ENCODE measurements around the gene LRRC61.
"Not testable (repeated sequence)": the region's sequence is repeated elsewhere in the genome, so short reads cannot be mapped to it uniquely, and the experiment has no call there.

The LRRC61 gene

DNA sequence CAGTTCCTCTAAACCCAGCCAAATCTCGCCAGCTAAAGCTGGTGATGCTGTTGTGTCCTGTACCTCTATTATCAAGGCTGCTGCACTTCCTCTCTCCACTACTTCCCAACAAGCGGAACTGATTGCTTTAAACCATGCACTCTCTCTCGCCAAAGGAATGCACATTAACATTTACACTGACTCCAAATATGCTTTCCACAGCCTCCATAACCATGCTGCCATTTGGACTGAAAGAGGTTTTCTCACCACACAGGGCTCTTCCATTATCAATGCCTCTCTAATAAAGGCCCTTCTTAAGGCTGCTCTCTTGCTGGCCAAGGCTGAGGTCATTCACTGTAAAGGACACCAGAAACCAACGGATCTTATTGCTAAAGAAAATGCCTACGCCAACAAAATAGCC, 11.4 kb upstream of the LRRC61 start:
- H3K4me3 ChIP-seq (replicated peaks; ENCODE audit: low read depth, low read length), result no peak overlapping the region
- no peak for DNase-seq (ENCODE audit: extremely low read depth, low read depth)
- TF ChIP-seq, protein P1, sequence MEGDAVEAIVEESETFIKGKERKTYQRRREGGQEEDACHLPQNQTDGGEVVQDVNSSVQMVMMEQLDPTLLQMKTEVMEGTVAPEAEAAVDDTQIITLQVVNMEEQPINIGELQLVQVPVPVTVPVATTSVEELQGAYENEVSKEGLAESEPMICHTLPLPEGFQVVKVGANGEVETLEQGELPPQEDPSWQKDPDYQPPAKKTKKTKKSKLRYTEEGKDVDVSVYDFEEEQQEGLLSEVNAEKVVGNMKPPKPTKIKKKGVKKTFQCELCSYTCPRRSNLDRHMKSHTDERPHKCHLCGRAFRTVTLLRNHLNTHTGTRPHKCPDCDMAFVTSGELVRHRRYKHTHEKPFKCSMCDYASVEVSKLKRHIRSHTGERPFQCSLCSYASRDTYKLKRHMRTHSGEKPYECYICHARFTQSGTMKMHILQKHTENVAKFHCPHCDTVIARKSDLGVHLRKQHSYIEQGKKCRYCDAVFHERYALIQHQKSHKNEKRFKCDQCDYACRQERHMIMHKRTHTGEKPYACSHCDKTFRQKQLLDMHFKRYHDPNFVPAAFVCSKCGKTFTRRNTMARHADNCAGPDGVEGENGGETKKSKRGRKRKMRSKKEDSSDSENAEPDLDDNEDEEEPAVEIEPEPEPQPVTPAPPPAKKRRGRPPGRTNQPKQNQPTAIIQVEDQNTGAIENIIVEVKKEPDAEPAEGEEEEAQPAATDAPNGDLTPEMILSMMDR (IDR thresholded peaks at IDR 0.05; ENCODE audit: low read depth, low read length, missing control alignments), result no peak

DNA sequence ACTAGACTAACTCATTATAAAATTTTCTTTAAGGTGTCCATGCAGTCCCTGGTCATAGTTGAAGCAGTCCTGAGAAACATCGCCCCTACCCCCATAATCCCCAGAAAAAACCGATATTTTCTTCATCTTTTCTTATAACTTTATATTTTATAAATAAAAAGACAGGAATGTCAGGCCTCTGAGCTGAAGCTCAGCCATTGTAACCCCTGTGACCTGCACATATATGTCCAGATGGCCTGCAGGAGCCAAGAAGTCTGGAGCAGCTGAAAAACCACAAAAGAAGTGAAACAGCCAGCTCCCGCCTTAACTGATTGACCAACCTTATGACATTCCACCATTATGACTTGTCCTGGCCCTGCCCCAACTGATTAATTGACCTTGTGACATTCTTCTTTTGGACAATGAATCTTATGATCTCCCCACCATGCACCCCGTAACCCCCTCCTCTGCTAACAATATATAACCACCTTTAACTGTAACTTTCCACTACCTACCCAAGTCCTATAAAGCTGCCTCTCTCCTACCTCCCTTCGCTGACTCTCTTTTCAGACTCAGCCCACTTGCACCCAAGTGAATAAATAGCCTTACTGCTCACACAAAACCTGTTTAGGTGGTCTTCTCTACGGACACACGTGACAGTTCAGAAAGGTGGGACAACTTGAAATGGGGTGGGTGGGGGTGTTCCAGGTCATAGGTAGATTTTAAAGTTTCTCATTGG, 10.3 kb upstream of the LRRC61 start:
- not testable (repeated sequence) for H3K4me3 ChIP-seq (replicated peaks; ENCODE audit: low read depth, low read length); DNase-seq (ENCODE audit: extremely low read depth, low read depth)

DNA sequence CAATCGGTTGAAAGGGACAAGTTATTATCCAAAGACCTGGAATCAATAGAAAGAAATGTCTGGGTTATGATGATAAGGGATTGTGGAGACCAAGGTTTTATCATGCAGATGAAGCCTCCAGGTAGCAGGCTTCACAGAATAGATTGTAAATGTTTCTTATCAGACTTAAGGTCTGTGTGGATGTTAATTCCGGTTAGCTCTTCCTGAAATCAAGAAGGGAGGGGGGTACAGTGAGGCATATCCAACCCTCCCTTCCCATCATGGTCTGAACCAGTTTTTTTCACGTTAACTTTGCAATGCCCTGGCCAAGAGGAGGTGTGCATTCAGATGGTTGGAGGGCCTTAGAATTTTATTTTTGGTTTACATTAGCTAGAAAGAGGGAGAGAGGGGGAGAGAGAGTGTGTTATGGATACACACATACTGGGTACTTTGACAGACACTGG, 9.8 kb upstream of the LRRC61 start:
- H3K4me3 ChIP-seq (replicated peaks; ENCODE audit: low read depth, low read length), result no peak overlapping the region
- DNase-seq (ENCODE audit: extremely low read depth, low read depth), result no peak
- TF ChIP-seq, protein P1 (IDR thresholded peaks at IDR 0.05; ENCODE audit: low read depth, low read length, missing control alignments), result no peak

DNA sequence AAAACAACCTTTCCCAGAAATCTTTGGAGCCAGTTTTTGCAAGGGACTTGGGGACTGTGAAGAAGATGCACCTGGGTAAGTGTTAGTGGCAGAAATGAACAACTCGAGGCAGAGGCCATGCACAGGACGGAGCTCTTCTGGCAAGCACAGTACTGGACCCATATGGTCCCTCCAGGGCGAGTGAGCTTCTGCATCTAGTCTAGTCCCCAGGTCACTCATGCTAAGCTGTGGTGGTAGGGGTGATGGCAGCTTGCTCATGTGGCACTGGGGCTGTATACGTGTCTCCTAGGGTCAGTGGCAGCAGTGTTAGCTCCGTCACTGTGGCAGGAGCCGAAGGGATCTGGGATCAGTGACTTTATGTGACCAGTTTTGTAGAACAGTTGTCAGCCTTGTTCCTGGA, 9.3 kb upstream of the LRRC61 start:
- TF ChIP-seq, protein P1 (IDR thresholded peaks at IDR 0.05; ENCODE audit: low read depth, low read length, missing control alignments), result no peak
- DNase-seq (ENCODE audit: extremely low read depth, low read depth), result no peak
- no peak overlapping the region for H3K4me3 ChIP-seq (replicated peaks; ENCODE audit: low read depth, low read length)

DNA sequence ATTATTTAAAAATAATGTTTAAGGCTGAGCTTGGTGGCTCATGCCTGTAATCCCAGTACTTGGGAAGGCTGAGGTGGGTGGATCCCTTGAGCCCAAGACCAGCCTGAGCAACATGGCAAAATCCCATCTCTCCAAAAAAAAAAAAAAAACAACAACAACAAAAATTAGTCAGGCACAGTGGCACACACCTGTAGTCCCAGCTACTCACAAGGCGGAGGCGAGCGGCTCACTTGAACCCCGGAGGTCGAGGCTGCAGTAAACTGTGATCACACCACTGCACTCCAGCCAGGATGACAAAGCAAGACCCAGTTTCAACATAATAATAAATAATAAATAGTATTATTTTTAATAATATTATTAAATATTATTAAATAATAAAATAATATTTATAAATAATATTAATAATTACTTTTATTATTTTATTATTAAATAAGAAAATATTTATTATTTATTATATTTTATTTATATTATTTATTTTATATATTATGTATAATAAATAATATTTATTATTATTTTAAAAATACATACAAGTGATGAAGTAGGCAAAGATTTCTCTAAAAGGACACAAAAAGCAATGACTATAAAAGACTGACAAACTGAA, 8.4 kb upstream of the LRRC61 start:
- TF ChIP-seq, protein P1 (IDR thresholded peaks at IDR 0.05; ENCODE audit: low read depth, low read length, missing control alignments), result no peak
- H3K4me3 ChIP-seq (replicated peaks; ENCODE audit: low read depth, low read length), result no peak overlapping the region
- no peak for DNase-seq (ENCODE audit: extremely low read depth, low read depth)

DNA sequence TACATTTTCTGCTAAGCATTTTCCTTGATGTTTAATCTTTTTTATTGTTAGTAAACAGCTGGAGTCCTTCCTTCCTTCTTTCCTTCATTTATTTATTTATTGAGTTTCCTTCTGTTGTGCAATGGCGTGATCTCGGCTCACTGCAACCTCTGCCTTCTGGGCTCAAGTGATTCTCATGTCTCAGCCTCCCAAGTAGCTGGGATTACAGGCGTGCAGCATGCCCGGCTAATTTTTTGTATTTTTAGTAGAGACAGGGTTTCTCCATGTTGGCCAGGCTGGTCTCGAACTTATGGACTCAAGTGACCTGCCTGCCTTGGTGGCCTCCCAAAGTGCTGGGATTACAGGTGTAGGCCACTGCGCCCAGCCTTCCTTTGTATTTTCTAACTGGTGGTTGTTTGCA, 6.2 kb upstream of the LRRC61 start:
- not testable (repeated sequence) for DNase-seq (ENCODE audit: extremely low read depth, low read depth)

DNA sequence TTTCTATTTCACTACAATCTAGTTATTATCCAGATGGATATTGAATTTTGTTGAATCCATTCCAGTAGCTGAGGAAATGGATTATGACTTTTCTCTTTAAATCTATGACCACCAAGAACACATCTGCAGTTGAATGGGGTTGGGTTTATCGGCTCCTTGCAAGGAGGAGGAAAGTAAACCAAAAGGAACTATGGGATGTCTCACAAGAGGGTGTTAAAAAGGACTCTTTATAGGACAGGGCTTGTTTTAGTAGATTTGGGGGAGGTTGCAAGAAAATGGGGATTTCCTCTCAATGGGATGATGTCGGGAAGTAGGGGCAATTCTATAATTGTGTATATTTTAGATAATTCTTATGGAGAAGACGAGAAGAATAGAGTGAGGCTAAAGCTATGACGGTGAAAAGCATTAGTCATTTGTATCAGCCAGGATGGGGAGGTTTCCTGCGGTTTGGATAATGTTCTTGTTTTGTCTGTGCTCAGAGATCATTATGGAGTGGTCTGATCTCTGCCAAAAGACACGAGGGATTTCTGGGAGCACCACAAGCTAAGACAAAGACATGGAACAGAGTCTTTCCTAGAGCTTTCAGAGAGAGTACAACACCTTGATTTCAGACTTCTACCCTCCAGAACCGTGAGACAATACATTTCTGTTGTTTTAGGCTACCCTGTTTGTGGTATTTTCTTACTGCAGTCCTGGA, 5.3 kb upstream of the LRRC61 start:
- TF ChIP-seq, protein P1 (IDR thresholded peaks at IDR 0.05; ENCODE audit: low read depth, low read length, missing control alignments), result no peak
- DNase-seq (ENCODE audit: extremely low read depth, low read depth), result no peak
- no peak overlapping the region for H3K4me3 ChIP-seq (replicated peaks; ENCODE audit: low read depth, low read length)

More for the DNA sequence above, 6.2 kb upstream of the LRRC61 start:
- not testable (repeated sequence) for H3K4me3 ChIP-seq (replicated peaks; ENCODE audit: low read depth, low read length)

Measured in HFF-Myc (cell line).